ENCODE data around the gene RPL10A. TPM values are rescaled to one million over a fixed set of nuclear protein-coding genes. Genes with fewer than 3 reads are reported as not detected.

Gene RPL10A
- total RNA-seq, 4 donors from 2014 or later: 952 to 1,436 (median 1,121) TPM

- 90 to 93% methylated on average over 6 to 7 of the region's 7 CpGs for WGBS, 2 donors
- H3K27ac ChIP-seq: no peak overlapping the region
- no peak for TF ChIP-seq EP300 (IDR thresholded peaks at IDR 0.05)
- no peak for TF ChIP-seq CTCF (IDR thresholded peaks at IDR 0.05)
- no peak for TF ChIP-seq POLR2A (IDR thresholded peaks at IDR 0.05)
Observed at GRCh38 chr6:35478259-35478658, 10.1 kb downstream of the RPL10A start.

GRCh38 chr6:35480176-35480575, 12.0 kb downstream of the RPL10A start:
- no peak overlapping the region for H3K4me3 ChIP-seq
- H3K4me1 ChIP-seq: peaks cover 0 to 9% (median 0%) of the 10 kb centered on the region in 4 donors
- no peak overlapping the region for H3K27ac ChIP-seq
- peaks cover 0 to 65% (median 2%) of the 10 kb centered on the region in 3 donors for H3K36me3 ChIP-seq
- TF ChIP-seq POLR2A (IDR thresholded peaks at IDR 0.05) (no peak), CTCF (IDR thresholded peaks at IDR 0.05) (no peak), EP300 (IDR thresholded peaks at IDR 0.05) (no peak)
- WGBS, 2 donors: 90 to 96% methylated on average over 12 of the region's 12 CpGs
- no peak for DNase-seq (ENCODE audit: low spot score in 2 of 2)
- H3K27me3 ChIP-seq: no peaks in the 10 kb centered on the region
- H3K9me3 ChIP-seq: no peaks in the 10 kb centered on the region

More at GRCh38 chr6:35478259-35478658, 10.1 kb downstream of the RPL10A start:
- DNase-seq (ENCODE audit: low spot score in 2 of 2): no peak
- no peaks in the 10 kb centered on the region for H3K27me3 ChIP-seq
- peaks cover 0 to 4% (median 0%) of the 10 kb centered on the region in 4 donors for H3K4me1 ChIP-seq
- no peaks in the 10 kb centered on the region for H3K9me3 ChIP-seq
- no peak overlapping the region for H3K4me3 ChIP-seq
- H3K36me3 ChIP-seq: peaks cover 0 to 74% (median 2%) of the 10 kb centered on the region in 3 donors

GRCh38 chr6:35481226-35481625, 13.0 kb downstream of the RPL10A start:
- 51 to 55% methylated on average over 8 of the region's 8 CpGs for WGBS, 2 donors
- Histone ChIP-seq H3K4me1 (peaks cover 0 to 19% (median 9%) of the 10 kb centered on the region in 4 donors), H3K9me3 (no peaks in the 10 kb centered on the region), H3K36me3 (peaks cover 0 to 55% (median 2%) of the 10 kb centered on the region in 3 donors), H3K27me3 (no peaks in the 10 kb centered on the region), H3K27ac (no peak overlapping the region), H3K4me3 (no peak overlapping the region)
- TF ChIP-seq EP300 (IDR thresholded peaks at IDR 0.05): no peak
- no peak for TF ChIP-seq CTCF (IDR thresholded peaks at IDR 0.05)
- TF ChIP-seq POLR2A (IDR thresholded peaks at IDR 0.05): no peak
- no peak for DNase-seq (ENCODE audit: low spot score in 2 of 2)

- Histone ChIP-seq H3K27me3 (no peaks in the 10 kb centered on the region), H3K4me1 (peaks cover 0 to 35% (median 12%) of the 10 kb centered on the region in 4 donors), H3K9me3 (no peaks in the 10 kb centered on the region), H3K4me3 (no peak overlapping the region), H3K27ac (no peak overlapping the region), H3K36me3 (peaks cover 0 to 38% (median 2%) of the 10 kb centered on the region in 3 donors)
- TF ChIP-seq POLR2A (IDR thresholded peaks at IDR 0.05): no peak
- TF ChIP-seq EP300 (IDR thresholded peaks at IDR 0.05): no peak
- TF ChIP-seq CTCF (IDR thresholded peaks at IDR 0.05): no peak
- WGBS, 2 donors: 90 to 98% methylated on average over 4 of the region's 4 CpGs
- DNase-seq (ENCODE audit: low spot score in 2 of 2): no peak
Observed at GRCh38 chr6:35483062-35483461, 14.9 kb downstream of the RPL10A start.

GRCh38 chr6:35483490-35483889, 15.3 kb downstream of the RPL10A start:
- no peak for TF ChIP-seq POLR2A (IDR thresholded peaks at IDR 0.05)
- TF ChIP-seq EP300 (IDR thresholded peaks at IDR 0.05): no peak
- TF ChIP-seq CTCF (IDR thresholded peaks at IDR 0.05): no peak
- 89 to 92% methylated on average over 3 of the region's 3 CpGs for WGBS, 2 donors
- H3K4me1 ChIP-seq: peaks cover 0 to 39% (median 12%) of the 10 kb centered on the region in 4 donors

More at GRCh38 chr6:35483490-35483889, 15.3 kb downstream of the RPL10A start:
- Histone ChIP-seq H3K9me3 (no peaks in the 10 kb centered on the region), H3K4me3 (no peak overlapping the region), H3K36me3 (peaks cover 0 to 34% (median 2%) of the 10 kb centered on the region in 3 donors), H3K27ac (no peak overlapping the region), H3K27me3 (no peaks in the 10 kb centered on the region)
- DNase-seq (ENCODE audit: low spot score in 2 of 2): no peak

Measured in tibial nerve (tissue), 4 donors.